ENCODE results near the gene THUMPD3. TPM values are rescaled to one million over a fixed set of nuclear protein-coding genes. Genes with fewer than 3 reads are reported as not detected.

Gene THUMPD3
- total and polyA plus RNA-seq, 2 donors from 2014 or later = 31.9 to 44.1 TPM

GRCh38 chr3:9373465-9373864 lies 10.6 kb downstream of the THUMPD3 start:
- Histone ChIP-seq H3K27me3 (ENCODE audit: control insufficient read depth, insufficient read depth, low read length) (no peaks in the 10 kb centered on the region), H3K27ac (ENCODE audit: low read depth in 2 of 2, low read length in 2 of 2) (no peak overlapping the region), H3K4me3 (ENCODE audit: low read length in 3 of 3) (no peak overlapping the region), H3K4me1 (ENCODE audit: control insufficient read depth in 2 of 3, insufficient read depth in 2 of 3, low read depth in 1 of 3, low read length in 3 of 3) (no peaks in the 10 kb centered on the region), H3K9me3 (ENCODE audit: control insufficient read depth in 2 of 3, insufficient read depth in 1 of 3, low read length in 3 of 3) (no peaks in the 10 kb centered on the region), H3K9ac (ENCODE audit: low read length in 3 of 3) (no peak overlapping the region), H3K36me3 (ENCODE audit: control insufficient read depth in 2 of 3, insufficient read depth in 3 of 3, low read length in 3 of 3) (peaks cover 11 to 53% (median 18%) of the 10 kb centered on the region in 3 donors)
- TF ChIP-seq CTCF (IDR thresholded peaks at IDR 0.05; ENCODE audit: borderline replicate concordance, extremely low read depth, insufficient read depth) = no peak
- intact Hi-C loops (cut with DNase I) = no loop called here
- FAIRE-seq (no peak), DNase-seq (no peak)

- Histone ChIP-seq H3K9me3 (ENCODE audit: control insufficient read depth in 2 of 3, insufficient read depth in 1 of 3, low read length in 3 of 3) (no peaks in the 10 kb centered on the region), H3K27me3 (ENCODE audit: control insufficient read depth, insufficient read depth, low read length) (no peaks in the 10 kb centered on the region), H3K4me1 (ENCODE audit: control insufficient read depth in 2 of 3, insufficient read depth in 2 of 3, low read depth in 1 of 3, low read length in 3 of 3) (no peaks in the 10 kb centered on the region), H3K27ac (ENCODE audit: low read depth in 2 of 2, low read length in 2 of 2) (no peak overlapping the region), H3K9ac (ENCODE audit: low read length in 3 of 3) (no peak overlapping the region), H3K4me3 (ENCODE audit: low read length in 3 of 3) (no peak overlapping the region), H3K36me3 (ENCODE audit: control insufficient read depth in 2 of 3, insufficient read depth in 3 of 3, low read length in 3 of 3) (peaks cover 9 to 50% (median 21%) of the 10 kb centered on the region in 3 donors)
- FAIRE-seq (no peak), DNase-seq (no peak)
- intact Hi-C loops (cut with DNase I) = no loop called here
- TF ChIP-seq CTCF (IDR thresholded peaks at IDR 0.05; ENCODE audit: borderline replicate concordance, extremely low read depth, insufficient read depth) = no peak
Observed at GRCh38 chr3:9377981-9378380, 15.1 kb downstream of the THUMPD3 start.

- Histone ChIP-seq H3K27me3 (ENCODE audit: control insufficient read depth, insufficient read depth, low read length) (no peaks in the 10 kb centered on the region), H3K36me3 (ENCODE audit: control insufficient read depth in 2 of 3, insufficient read depth in 3 of 3, low read length in 3 of 3) (peaks cover 12 to 52% (median 25%) of the 10 kb centered on the region in 3 donors), H3K9ac (ENCODE audit: low read length in 3 of 3) (no peak overlapping the region), H3K27ac (ENCODE audit: low read depth in 2 of 2, low read length in 2 of 2) (no peak overlapping the region), H3K4me3 (ENCODE audit: low read length in 3 of 3) (no peak overlapping the region), H3K4me1 (ENCODE audit: control insufficient read depth in 2 of 3, insufficient read depth in 2 of 3, low read depth in 1 of 3, low read length in 3 of 3) (no peaks in the 10 kb centered on the region), H3K9me3 (ENCODE audit: control insufficient read depth in 2 of 3, insufficient read depth in 1 of 3, low read length in 3 of 3) (no peaks in the 10 kb centered on the region)
- FAIRE-seq (no peak), DNase-seq (no peak)
- intact Hi-C loops (cut with DNase I) = no loop called here
- TF ChIP-seq CTCF (IDR thresholded peaks at IDR 0.05; ENCODE audit: borderline replicate concordance, extremely low read depth, insufficient read depth) = no peak
Observed at GRCh38 chr3:9379327-9379726, 16.5 kb downstream of the THUMPD3 start.

GRCh38 chr3:9380014-9380413 lies 17.2 kb downstream of the THUMPD3 start:
- intact Hi-C loops (cut with DNase I) = no loop called here
- Histone ChIP-seq H3K36me3 (ENCODE audit: control insufficient read depth in 2 of 3, insufficient read depth in 3 of 3, low read length in 3 of 3) (peaks cover 13 to 52% (median 28%) of the 10 kb centered on the region in 3 donors), H3K4me1 (ENCODE audit: control insufficient read depth in 2 of 3, insufficient read depth in 2 of 3, low read depth in 1 of 3, low read length in 3 of 3) (no peaks in the 10 kb centered on the region), H3K9me3 (ENCODE audit: control insufficient read depth in 2 of 3, insufficient read depth in 1 of 3, low read length in 3 of 3) (no peaks in the 10 kb centered on the region), H3K27me3 (ENCODE audit: control insufficient read depth, insufficient read depth, low read length) (no peaks in the 10 kb centered on the region), H3K4me3 (ENCODE audit: low read length in 3 of 3) (no peak overlapping the region), H3K9ac (ENCODE audit: low read length in 3 of 3) (no peak overlapping the region), H3K27ac (ENCODE audit: low read depth in 2 of 2, low read length in 2 of 2) (no peak overlapping the region)
- FAIRE-seq (no peak), DNase-seq (no peak)
- no peak for TF ChIP-seq CTCF (IDR thresholded peaks at IDR 0.05; ENCODE audit: borderline replicate concordance, extremely low read depth, insufficient read depth)
